ENCODE data around the gene MGAT2.
"Not testable (repeated sequence)": the region's sequence is repeated elsewhere in the genome, so short reads cannot be mapped to it uniquely, and the experiment has no call there.

DNA sequence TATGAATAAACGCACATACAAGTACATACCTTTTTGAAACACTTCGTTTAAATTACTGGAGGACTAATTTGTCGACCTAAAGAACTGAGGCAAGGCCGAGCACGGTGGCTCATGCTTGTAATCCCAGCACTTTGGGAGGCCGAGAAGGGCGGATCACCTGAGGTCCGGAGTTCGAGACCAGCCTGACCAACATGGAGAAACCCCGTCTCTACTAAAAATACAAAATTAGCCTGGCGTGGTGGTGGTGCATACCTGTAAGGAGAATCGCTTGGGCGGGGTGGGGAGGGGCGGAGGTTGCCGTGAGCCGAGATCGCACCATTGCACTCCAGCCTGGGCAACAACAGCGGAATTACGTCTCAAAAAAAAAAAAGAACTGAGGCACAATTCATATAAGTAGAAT lies 1.3 kb upstream of the MGAT2 start:
- TF ChIP-seq, protein P1, sequence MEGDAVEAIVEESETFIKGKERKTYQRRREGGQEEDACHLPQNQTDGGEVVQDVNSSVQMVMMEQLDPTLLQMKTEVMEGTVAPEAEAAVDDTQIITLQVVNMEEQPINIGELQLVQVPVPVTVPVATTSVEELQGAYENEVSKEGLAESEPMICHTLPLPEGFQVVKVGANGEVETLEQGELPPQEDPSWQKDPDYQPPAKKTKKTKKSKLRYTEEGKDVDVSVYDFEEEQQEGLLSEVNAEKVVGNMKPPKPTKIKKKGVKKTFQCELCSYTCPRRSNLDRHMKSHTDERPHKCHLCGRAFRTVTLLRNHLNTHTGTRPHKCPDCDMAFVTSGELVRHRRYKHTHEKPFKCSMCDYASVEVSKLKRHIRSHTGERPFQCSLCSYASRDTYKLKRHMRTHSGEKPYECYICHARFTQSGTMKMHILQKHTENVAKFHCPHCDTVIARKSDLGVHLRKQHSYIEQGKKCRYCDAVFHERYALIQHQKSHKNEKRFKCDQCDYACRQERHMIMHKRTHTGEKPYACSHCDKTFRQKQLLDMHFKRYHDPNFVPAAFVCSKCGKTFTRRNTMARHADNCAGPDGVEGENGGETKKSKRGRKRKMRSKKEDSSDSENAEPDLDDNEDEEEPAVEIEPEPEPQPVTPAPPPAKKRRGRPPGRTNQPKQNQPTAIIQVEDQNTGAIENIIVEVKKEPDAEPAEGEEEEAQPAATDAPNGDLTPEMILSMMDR (IDR thresholded peaks at IDR 0.05), result not testable (repeated sequence)
- not testable (repeated sequence) for TF ChIP-seq EZH2, EZH2phosphoT487 (IDR thresholded peaks at IDR 0.05)
